ENCODE results near the gene POLRMT. TPM values are rescaled to one million over a fixed set of nuclear protein-coding genes. Genes with fewer than 3 reads are reported as not detected.

The POLRMT gene
- total RNA-seq, 4 donors from 2014 or later = 37.8 to 61.1 (median 46.9) TPM

DNA sequence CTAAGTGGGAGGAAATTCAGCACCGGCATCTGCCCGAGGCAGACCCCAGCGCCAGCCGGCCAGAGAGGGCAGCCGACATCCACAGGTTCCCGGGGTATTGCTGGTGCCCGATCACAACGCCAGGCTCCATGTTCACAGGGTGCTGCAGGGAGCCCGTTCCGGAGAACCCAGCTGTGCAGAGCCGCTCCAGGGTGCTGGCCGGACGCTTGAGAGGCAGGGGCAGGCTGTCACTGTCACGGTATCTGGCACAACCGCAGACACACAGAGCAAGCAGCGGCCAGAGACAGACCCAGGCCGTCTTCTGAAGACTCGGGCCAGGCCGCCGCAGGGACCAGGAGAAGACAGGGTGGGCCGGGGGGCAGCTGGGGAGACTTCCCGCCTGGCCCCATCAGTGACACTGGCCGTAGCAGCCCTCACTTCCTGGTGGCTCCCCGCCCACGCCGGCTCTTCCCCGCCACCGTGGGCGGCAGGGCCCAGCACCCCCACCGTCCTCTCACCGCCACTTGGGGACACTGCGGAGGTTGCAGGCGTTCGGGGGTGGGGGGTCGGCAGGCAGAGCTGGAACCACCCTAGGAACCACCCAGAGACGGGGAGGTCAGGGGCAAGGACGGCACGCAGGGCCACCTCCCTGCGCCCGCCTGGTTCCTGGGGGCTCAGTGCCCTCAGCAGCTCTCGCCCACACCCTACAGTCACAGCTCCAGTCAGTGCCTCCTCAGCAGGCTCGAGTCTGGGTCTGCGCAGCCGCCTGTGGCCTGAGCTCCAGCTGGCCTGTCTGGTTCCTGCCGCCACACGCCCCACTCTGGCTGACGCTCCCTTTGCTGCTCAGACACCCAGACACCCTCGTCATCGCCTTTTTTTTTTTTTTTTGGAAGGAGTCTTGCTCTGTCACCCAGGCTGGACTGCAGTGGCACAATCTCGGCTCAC, 25.8 kb upstream of the POLRMT start:
- DNase-seq (ENCODE audit: low spot score in 2 of 2) = peak in 1 of 2 donors; percentile 78
- WGBS, 2 donors = 34 to 39% methylated on average over 18 to 42 of the region's 50 CpGs
- no peak overlapping the region for H3K4me3 ChIP-seq (ENCODE audit: low read depth, poor library complexity, severe bottlenecking)
- intact Hi-C loops (cut with DNase I; ENCODE audit: low total_unique reads) = no loop called here
- TF ChIP-seq POLR2A (IDR thresholded peaks at IDR 0.05) = no peak
- no peak for TF ChIP-seq CTCF (IDR thresholded peaks at IDR 0.05)

GRCh38 chr19:658059-658839, 24.9 kb upstream of the POLRMT start:
- no peak for DNase-seq (ENCODE audit: low spot score in 2 of 2)
- intact Hi-C loops (cut with DNase I; ENCODE audit: low total_unique reads) = no loop called here
- TF ChIP-seq CTCF (IDR thresholded peaks at IDR 0.05) = no peak
- TF ChIP-seq POLR2A (IDR thresholded peaks at IDR 0.05) = no peak
- WGBS, 2 donors = 55 to 65% methylated on average over 20 to 25 of the region's 33 CpGs
- H3K4me3 ChIP-seq (ENCODE audit: low read depth, poor library complexity, severe bottlenecking) = no peak overlapping the region

DNA sequence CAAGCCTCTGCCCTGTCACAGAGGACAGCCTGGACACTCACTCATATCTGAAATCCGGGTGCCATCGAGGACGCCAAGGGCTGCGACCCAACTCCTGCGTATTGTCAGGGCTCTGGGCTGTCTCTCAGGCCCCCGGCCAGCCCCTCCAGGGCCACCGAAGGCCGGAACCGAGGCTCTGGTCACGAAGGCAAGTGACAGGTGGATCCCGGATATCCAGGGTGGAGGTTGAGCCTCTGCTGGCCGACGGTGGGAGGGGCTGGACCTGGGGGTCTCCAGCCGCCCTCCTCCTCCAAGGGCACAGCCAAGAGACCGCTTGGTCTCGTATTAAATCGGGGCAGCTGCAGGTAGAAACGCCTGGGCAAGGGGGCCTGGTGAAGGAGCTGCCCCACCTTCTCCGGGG, 24.3 kb upstream of the POLRMT start:
- intact Hi-C loops (cut with DNase I; ENCODE audit: low total_unique reads) = no loop called here
- H3K4me3 ChIP-seq (ENCODE audit: low read depth, poor library complexity, severe bottlenecking) = no peak overlapping the region
- WGBS, 2 donors = 82 to 89% methylated on average over 5 to 19 of the region's 19 CpGs
- DNase-seq (ENCODE audit: low spot score in 2 of 2) = no peak
- TF ChIP-seq POLR2A (IDR thresholded peaks at IDR 0.05) = no peak
- TF ChIP-seq CTCF (IDR thresholded peaks at IDR 0.05) = no peak

- TF ChIP-seq POLR2A (IDR thresholded peaks at IDR 0.05) (no peak), CTCF (IDR thresholded peaks at IDR 0.05) (no peak)
- H3K4me3 ChIP-seq (ENCODE audit: low read depth, poor library complexity, severe bottlenecking) = no peak overlapping the region
- intact Hi-C loops (cut with DNase I; ENCODE audit: low total_unique reads) = no loop called here
- no peak for DNase-seq (ENCODE audit: low spot score in 2 of 2)
- WGBS, 2 donors = 87 to 88% methylated on average over 41 to 43 of the region's 43 CpGs
These were observed 23.6 kb upstream of the POLRMT start for GRCh38 chr19:656751-657559.

GRCh38 chr19:655691-656090, 22.4 kb upstream of the POLRMT start:
- TF ChIP-seq CTCF (IDR thresholded peaks at IDR 0.05) = no peak
- TF ChIP-seq POLR2A (IDR thresholded peaks at IDR 0.05) = no peak
- intact Hi-C loops (cut with DNase I; ENCODE audit: low total_unique reads) = no loop called here
- DNase-seq (ENCODE audit: low spot score in 2 of 2) = no peak

More at GRCh38 chr19:655691-656090, 22.4 kb upstream of the POLRMT start:
- no peak overlapping the region for H3K4me3 ChIP-seq (ENCODE audit: low read depth, poor library complexity, severe bottlenecking)
- 79 to 84% methylated on average over 17 of the region's 17 CpGs for WGBS, 2 donors
